Panc1 (cell line): ENCODE measurements around the gene HYAL3. TPM values are rescaled to one million over a fixed set of nuclear protein-coding genes. Genes with fewer than 3 reads are reported as not detected.
A peak's percentile ranks its signal among the peaks of the same experiment; 100 is the strongest.

Experiments used
- ATAC-seq: fragments of 200-7000 bp; cut with Tn5 transposase; 2 replicates; pipeline ENCODE4 v1.9.1; 2020; ENCODE audit warnings: mild to moderate bottlenecking, moderate library complexity
- BruUV-seq: library from RNA; stranded (reverse); fragments of 400-500 nt; replicated peaks from 2 replicates; lab custom pipeline; 2021; lab: Mats Ljungman, UMichigan
- CTCF ChIA-PET: fragments of 300-600 bp; sonication (Branson Sonifier 250); formaldehyde crosslinking; loops from one replicate; lab custom pipeline; 2022; ENCODE audit warnings: antibody characterized with exemption; lab: Charles Lee
- POLR2A ChIA-PET: fragments of 300-600 bp; sonication (Branson Sonifier 250); formaldehyde crosslinking; loops from one replicate; lab custom pipeline; 2022; ENCODE audit warnings: antibody characterized with exemption; lab: Charles Lee
- DNase-seq: peaks from one replicate; pipeline ENCODE4 v3.0.0-alpha.2; 2010; ENCODE audit warnings: low read depth, low spot score
- H3K27ac ChIP-seq: 2 replicates; pipeline ENCODE4 v1.5.1; 2011; ENCODE audit warnings: mild to moderate bottlenecking, low read length, inconsistent platforms
- H3K27me3 ChIP-seq: fragments of 200-500 bp; sonication (Bioruptor generic); 2 replicates; pipeline ENCODE4 v1.6.0; 2014; ENCODE audit warnings: low read length, inconsistent platforms; ENCODE audit not compliant: control insufficient read depth, insufficient read depth
- H3K36me3 ChIP-seq: fragments of 200-500 bp; sonication (Bioruptor generic); 2 replicates; pipeline ENCODE4 v1.5.1; 2014; ENCODE audit warnings: inconsistent platforms, mild to moderate bottlenecking, low read length, moderate library complexity; ENCODE audit not compliant: control insufficient read depth, insufficient read depth
- H3K4me1 ChIP-seq: 2 replicates; pipeline ENCODE4 v1.5.1; 2011; ENCODE audit warnings: inconsistent platforms, mild to moderate bottlenecking, low read length, moderate library complexity; ENCODE audit not compliant: control insufficient read depth, insufficient read depth
- H3K4me3 ChIP-seq, 2 experiments: 2 replicates each; pipeline ENCODE4 v1.5.1; 2011 to 2012; ENCODE audit warnings: low read depth in 2 of 2, low read length in 2 of 2, mild to moderate bottlenecking in 2 of 2, inconsistent platforms in 1 of 2, moderate library complexity in 1 of 2
- H3K9me3 ChIP-seq: fragments of 200-500 bp; sonication (Bioruptor generic); 2 replicates; pipeline ENCODE4 v1.5.1; 2014; ENCODE audit warnings: low read depth, mild to moderate bottlenecking, inconsistent platforms, low read length, moderate library complexity; ENCODE audit not compliant: control insufficient read depth, insufficient read depth
- POLR2AphosphoS5 ChIP-seq: IDR thresholded peaks from 2 replicates; pipeline ENCODE4 v1.6.1; 2012; ENCODE audit warnings: mild to moderate bottlenecking, low read depth, low read length, moderate library complexity
- SIN3A ChIP-seq: IDR thresholded peaks from 2 replicates; pipeline ENCODE4 v1.6.1; 2012; ENCODE audit warnings: low read depth, mild to moderate bottlenecking, low read length, moderate library complexity, borderline replicate concordance; ENCODE audit not compliant: insufficient read depth
- TCF7L2 ChIP-seq: IDR thresholded peaks from 2 replicates; pipeline ENCODE4 v1.6.1; 2011; ENCODE audit warnings: mild to moderate bottlenecking, low read depth, low read length, inconsistent platforms
- in situ Hi-C: cut with HindIII; loops from 2 replicates; pipeline ENCODE4 v1.10.0; 2016; ENCODE audit warnings: low sequenced_read_pairs, low pct_unique_long_range_greater_than_20kb
- intact Hi-C: fragments of 100-400 bp; cut with micrococcal nuclease; formaldehyde crosslinking; loops from one replicate; pipeline ENCODE4 v1.10.0; 2022; ENCODE audit not compliant: unreplicated experiment
- total RNA-seq: library from RNA; stranded (reverse); gene quantifications from one replicate; pipeline ENCODE4 v1.2.1, GENCODE V29; 2021; ENCODE audit not compliant: unreplicated experiment
- TF ChIP-seq, protein P1 (sequence below): fragments of 450-650 bp; IDR thresholded peaks from 2 replicates; pipeline ENCODE4 v1.5.1; 2017; ENCODE audit warnings: mild to moderate bottlenecking
- TF ChIP-seq, protein P2 (sequence below), 2 experiments: IDR thresholded peaks; 2 replicates each; pipeline ENCODE4 v1.6.1; 2011 to 2012; ENCODE audit warnings: low read depth in 2 of 2, control low read depth in 1 of 2, low read length in 1 of 2, mild to moderate bottlenecking in 1 of 2, moderate library complexity in 1 of 2; ENCODE audit not compliant: insufficient read depth in 1 of 2

HYAL3 gene
- total RNA-seq, 1 experiment from 2014 or later, result 3.9 TPM

DNA sequence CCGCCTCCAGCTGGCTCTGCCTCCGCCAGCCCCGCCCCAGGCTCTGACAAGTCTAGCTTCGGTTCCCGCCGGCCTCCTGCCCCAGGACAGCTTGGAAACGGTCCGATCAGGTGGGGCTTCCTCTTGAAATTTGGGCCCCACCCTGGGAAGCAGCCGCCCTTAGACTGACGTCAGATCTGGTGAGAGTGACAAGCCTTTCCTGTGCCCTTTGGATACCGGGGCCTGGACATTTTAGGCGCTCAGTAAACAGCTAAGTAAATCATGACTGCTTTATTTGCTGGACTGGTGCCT lies 378 bp upstream of the HYAL3 start:
- Histone ChIP-seq H3K9me3 (no peaks in the 10 kb centered on the region), H3K27ac (peak overlapping the region; percentile 79), H3K4me1 (peaks cover 4% of the 10 kb centered on the region), H3K27me3 (no peaks in the 10 kb centered on the region), H3K36me3 (no peaks in the 10 kb centered on the region), H3K4me3 (peak overlapping the region; percentile 63 to 65)
- TF ChIP-seq, protein P1, sequence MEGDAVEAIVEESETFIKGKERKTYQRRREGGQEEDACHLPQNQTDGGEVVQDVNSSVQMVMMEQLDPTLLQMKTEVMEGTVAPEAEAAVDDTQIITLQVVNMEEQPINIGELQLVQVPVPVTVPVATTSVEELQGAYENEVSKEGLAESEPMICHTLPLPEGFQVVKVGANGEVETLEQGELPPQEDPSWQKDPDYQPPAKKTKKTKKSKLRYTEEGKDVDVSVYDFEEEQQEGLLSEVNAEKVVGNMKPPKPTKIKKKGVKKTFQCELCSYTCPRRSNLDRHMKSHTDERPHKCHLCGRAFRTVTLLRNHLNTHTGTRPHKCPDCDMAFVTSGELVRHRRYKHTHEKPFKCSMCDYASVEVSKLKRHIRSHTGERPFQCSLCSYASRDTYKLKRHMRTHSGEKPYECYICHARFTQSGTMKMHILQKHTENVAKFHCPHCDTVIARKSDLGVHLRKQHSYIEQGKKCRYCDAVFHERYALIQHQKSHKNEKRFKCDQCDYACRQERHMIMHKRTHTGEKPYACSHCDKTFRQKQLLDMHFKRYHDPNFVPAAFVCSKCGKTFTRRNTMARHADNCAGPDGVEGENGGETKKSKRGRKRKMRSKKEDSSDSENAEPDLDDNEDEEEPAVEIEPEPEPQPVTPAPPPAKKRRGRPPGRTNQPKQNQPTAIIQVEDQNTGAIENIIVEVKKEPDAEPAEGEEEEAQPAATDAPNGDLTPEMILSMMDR, result no peak
- no peak for TF ChIP-seq SIN3A
- no peak for TF ChIP-seq TCF7L2
- TF ChIP-seq, protein P2, sequence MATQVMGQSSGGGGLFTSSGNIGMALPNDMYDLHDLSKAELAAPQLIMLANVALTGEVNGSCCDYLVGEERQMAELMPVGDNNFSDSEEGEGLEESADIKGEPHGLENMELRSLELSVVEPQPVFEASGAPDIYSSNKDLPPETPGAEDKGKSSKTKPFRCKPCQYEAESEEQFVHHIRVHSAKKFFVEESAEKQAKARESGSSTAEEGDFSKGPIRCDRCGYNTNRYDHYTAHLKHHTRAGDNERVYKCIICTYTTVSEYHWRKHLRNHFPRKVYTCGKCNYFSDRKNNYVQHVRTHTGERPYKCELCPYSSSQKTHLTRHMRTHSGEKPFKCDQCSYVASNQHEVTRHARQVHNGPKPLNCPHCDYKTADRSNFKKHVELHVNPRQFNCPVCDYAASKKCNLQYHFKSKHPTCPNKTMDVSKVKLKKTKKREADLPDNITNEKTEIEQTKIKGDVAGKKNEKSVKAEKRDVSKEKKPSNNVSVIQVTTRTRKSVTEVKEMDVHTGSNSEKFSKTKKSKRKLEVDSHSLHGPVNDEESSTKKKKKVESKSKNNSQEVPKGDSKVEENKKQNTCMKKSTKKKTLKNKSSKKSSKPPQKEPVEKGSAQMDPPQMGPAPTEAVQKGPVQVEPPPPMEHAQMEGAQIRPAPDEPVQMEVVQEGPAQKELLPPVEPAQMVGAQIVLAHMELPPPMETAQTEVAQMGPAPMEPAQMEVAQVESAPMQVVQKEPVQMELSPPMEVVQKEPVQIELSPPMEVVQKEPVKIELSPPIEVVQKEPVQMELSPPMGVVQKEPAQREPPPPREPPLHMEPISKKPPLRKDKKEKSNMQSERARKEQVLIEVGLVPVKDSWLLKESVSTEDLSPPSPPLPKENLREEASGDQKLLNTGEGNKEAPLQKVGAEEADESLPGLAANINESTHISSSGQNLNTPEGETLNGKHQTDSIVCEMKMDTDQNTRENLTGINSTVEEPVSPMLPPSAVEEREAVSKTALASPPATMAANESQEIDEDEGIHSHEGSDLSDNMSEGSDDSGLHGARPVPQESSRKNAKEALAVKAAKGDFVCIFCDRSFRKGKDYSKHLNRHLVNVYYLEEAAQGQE (IDR thresholded peaks at IDR 0.05; ENCODE audit: insufficient read depth in 1 of 2, low read depth in 2 of 2, low read length in 1 of 2), result no peak
- no peak for TF ChIP-seq POLR2AphosphoS5
- intact Hi-C loops (no loop called here), in situ Hi-C loops (no loop called here)
- ChIA-PET POLR2A (interaction anchor here (0.6 to 0.7 kb wide), 3 partner anchors 15 to 370 kb away, joined by 3 to 10 read pairs (median 6); no protein-coding TSS in a partner anchor), CTCF (interaction anchor here (0.6 to 0.7 kb wide), 3 partner anchors 25 to 1203 kb away, joined by 4 to 6 read pairs (median 4); no protein-coding TSS in a partner anchor)
- BruUV-seq, result no TSS peak
- ATAC-seq, result no peak
- no peak for DNase-seq

DNA sequence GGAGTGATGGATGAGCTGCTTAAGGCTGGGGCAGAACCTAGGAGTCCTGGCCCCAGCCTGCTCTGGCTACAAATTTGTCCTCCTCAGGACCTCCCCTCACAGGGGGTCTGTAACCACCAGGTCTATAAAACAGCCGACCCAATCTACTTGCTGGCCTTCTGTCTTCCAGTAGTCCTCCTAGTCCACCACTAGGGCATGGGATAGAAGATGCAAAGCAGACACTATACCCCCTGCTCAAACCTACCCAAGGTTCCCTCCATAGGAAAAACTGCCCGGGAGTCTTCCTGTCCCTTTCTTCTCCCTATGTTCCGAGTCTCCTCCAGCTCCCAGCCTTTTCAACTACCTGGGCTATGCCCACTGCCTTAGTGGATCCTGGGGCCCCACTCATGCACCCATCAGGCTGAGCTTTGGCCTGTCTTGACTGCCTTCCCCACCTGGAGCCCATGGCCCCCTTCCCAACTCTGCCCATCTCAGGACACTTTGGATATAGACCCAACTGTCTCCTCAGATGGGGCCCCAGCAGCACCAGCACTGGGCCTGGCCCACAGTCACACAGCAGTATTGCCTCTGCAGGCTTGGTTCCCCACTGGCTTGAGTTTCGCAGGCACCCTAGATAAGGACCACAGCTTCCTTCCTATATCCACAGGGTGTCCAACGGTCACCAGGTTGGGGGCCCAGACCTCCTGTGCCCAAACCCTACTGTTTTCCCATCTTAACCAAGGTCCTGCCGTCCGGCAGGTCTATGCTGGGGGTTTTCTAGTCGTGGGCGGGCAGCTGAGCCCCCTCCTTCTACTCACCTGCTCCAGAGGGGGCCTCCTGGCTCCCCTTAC lies 1.1 kb downstream of the HYAL3 start:
- BruUV-seq, result TSS peak; percentile 92
- Histone ChIP-seq H3K27me3 (no peaks in the 10 kb centered on the region), H3K4me3 (peak overlapping the region; percentile 65 to 77), H3K4me1 (peaks cover 4% of the 10 kb centered on the region), H3K27ac (peak overlapping the region; percentile 65), H3K9me3 (no peaks in the 10 kb centered on the region), H3K36me3 (no peaks in the 10 kb centered on the region)
- no peak for ATAC-seq
- TF ChIP-seq POLR2AphosphoS5 (no peak), TCF7L2 (no peak), SIN3A (no peak)
- TF ChIP-seq, protein P2 (IDR thresholded peaks at IDR 0.05; ENCODE audit: insufficient read depth in 1 of 2, low read depth in 2 of 2, low read length in 1 of 2), result no peak
- TF ChIP-seq, protein P1, result no peak
- DNase-seq, result no peak
- ChIA-PET CTCF (no interaction called here), POLR2A (no interaction called here)
- in situ Hi-C loops, result no loop called here
- intact Hi-C loops, result no loop called here
